A549 (cell line): ENCODE results near the gene EYA3. TPM values are rescaled to one million over a fixed set of nuclear protein-coding genes. Genes with fewer than 3 reads are reported as not detected.

Source experiments
- ATAC-seq, 2 experiments: fragments of 200-7000 bp in 1 of 2; fragments of >200 bp in 1 of 2; cut with Nextera tagmentation in 1 of 2; cut with Tn5 transposase in 1 of 2; 3 replicates each; pipeline versions ENCODE4 v1.8.0 to v1.9.1; 2018 to 2020; ENCODE audit warnings: mild to moderate bottlenecking in 1 of 2, moderate library complexity in 1 of 2
- CTCF ChIA-PET: fragments of 300-600 bp; sonication (Branson Sonifier 250); formaldehyde crosslinking; extraction: SDS; loops from one replicate; lab custom pipeline; 2021; ENCODE audit warnings: antibody characterized with exemption, inconsistent platforms; lab: Yijun Ruan, JAX
- POLR2A ChIA-PET: fragments of 350-600 bp; formaldehyde crosslinking; extraction: SDS; loops from one replicate; lab custom pipeline; 2021; ENCODE audit warnings: antibody characterized with exemption, inconsistent platforms; lab: Yijun Ruan, JAX
- DNase-seq, 2 experiments: peaks; one replicate each; pipeline versions ENCODE4 v3.0.0 to v3.0.0-alpha.2; 2011 to 2016; ENCODE audit warnings: low read depth in 1 of 2, low spot score in 1 of 2
- FAIRE-seq: peaks from 2 replicates; lab custom pipeline; 2011; peaks lifted over from hg19 to GRCh38; lab: Jason Lieb, UNC
- H3K27ac ChIP-seq, 2 experiments: fragments of >200 bp; sonication (Bioruptor Twin); formaldehyde crosslinking; 3 replicates each; pipeline ENCODE4 v1.5.1; 2016 to 2017
- H3K4me1 ChIP-seq: fragments of >200 bp; sonication (Bioruptor Twin); formaldehyde crosslinking; 3 replicates; pipeline ENCODE4 v1.6.1; 2016
- H3K4me2 ChIP-seq: fragments of >200 bp; sonication (Bioruptor Twin); formaldehyde crosslinking; 3 replicates; pipeline ENCODE4 v1.6.1; 2016
- H3K4me3 ChIP-seq: fragments of >200 bp; sonication (Bioruptor Twin); formaldehyde crosslinking; 3 replicates; pipeline ENCODE4 v1.5.1; 2016
- H3K9me3 ChIP-seq: fragments of >200 bp; sonication (Bioruptor Twin); formaldehyde crosslinking; 3 replicates; pipeline ENCODE4 v1.6.1; 2016
- CBX8 ChIP-seq: fragments of 200-600 bp; sonication (generic); IDR thresholded peaks from 2 replicates; pipeline ENCODE4 v1.6.1; 2016
- CHD2 ChIP-seq: fragments of 150-350 bp; IDR thresholded peaks from 2 replicates; pipeline ENCODE4 v1.6.1; 2014; ENCODE audit warnings: low read length; ENCODE audit not compliant: partially characterized antibody
- CHD4 ChIP-seq: fragments of 200-600 bp; sonication (generic); IDR thresholded peaks from 2 replicates; pipeline ENCODE4 v1.6.1; 2016; ENCODE audit warnings: antibody characterized with exemption, mild to moderate bottlenecking, borderline replicate concordance
- EHF ChIP-seq: fragments of 250-450 bp; sonication (Bioruptor Pico); IDR thresholded peaks from 2 replicates; pipeline ENCODE4 v1.5.0; 2020; ENCODE audit warnings: mild to moderate bottlenecking
- EHMT2 ChIP-seq: fragments of 200-600 bp; sonication (generic); IDR thresholded peaks from 2 replicates; pipeline ENCODE4 v1.6.1; 2016; ENCODE audit warnings: antibody characterized with exemption, low read depth, mild to moderate bottlenecking, moderate library complexity
- ESRRA ChIP-seq: fragments of 150-350 bp; IDR thresholded peaks from 2 replicates; pipeline ENCODE4 v1.6.1; 2014; ENCODE audit warnings: mild to moderate bottlenecking, low read length, borderline replicate concordance
- HOXB13 ChIP-seq: fragments of 250-450 bp; sonication (Bioruptor Pico); IDR thresholded peaks from 2 replicates; pipeline ENCODE4 v1.5.0; 2020; ENCODE audit warnings: low read depth, mild to moderate bottlenecking, moderate library complexity
- JUN ChIP-seq, 2 experiments: fragments of >200 bp; sonication (Bioruptor Twin); formaldehyde crosslinking; IDR thresholded peaks; 2 replicates in 1 of 2; 3 replicates in 1 of 2; pipeline ENCODE4 v1.6.1; 2016 to 2017
- KDM1A ChIP-seq: fragments of 200-600 bp; sonication (generic); IDR thresholded peaks from 2 replicates; pipeline ENCODE4 v1.6.1; 2016; ENCODE audit warnings: low read depth, mild to moderate bottlenecking
- MAZ ChIP-seq: fragments of 150-350 bp; IDR thresholded peaks from 2 replicates; pipeline ENCODE4 v1.6.1; 2014; ENCODE audit warnings: antibody characterized with exemption, low read depth, low read length, borderline replicate concordance
- MYC ChIP-seq: IDR thresholded peaks from 2 replicates; pipeline ENCODE4 v1.6.1; 2012; ENCODE audit warnings: mild to moderate bottlenecking, inconsistent platforms, low read length, improper control_type of control experiment, borderline replicate concordance
- NPAS2 ChIP-seq: fragments of 250-450 bp; sonication (Bioruptor Pico); IDR thresholded peaks from 2 replicates; pipeline ENCODE4 v1.8.0; 2022; ENCODE audit warnings: mild to moderate bottlenecking, moderate library complexity, borderline replicate concordance
- PHF8 ChIP-seq: fragments of 200-600 bp; sonication (generic); IDR thresholded peaks from 2 replicates; pipeline ENCODE4 v1.6.1; 2016; ENCODE audit warnings: low read depth, mild to moderate bottlenecking, antibody characterized with exemption, moderate library complexity, borderline replicate concordance
- POLR2A ChIP-seq: IDR thresholded peaks from 2 replicates; pipeline ENCODE4 v1.6.1; 2012; ENCODE audit warnings: mild to moderate bottlenecking, low read length
- POLR2AphosphoS2 ChIP-seq: conservative IDR thresholded peaks from 2 replicates; pipeline ENCODE4 v1.6.1; 2012; ENCODE audit warnings: low read length, improper control_type of control experiment, inconsistent platforms
- RAD21 ChIP-seq, 2 experiments: fragments of >200 bp in 1 of 2; sonication (Bioruptor Twin) in 1 of 2; formaldehyde crosslinking in 1 of 2; IDR thresholded peaks in 1 of 2; conservative IDR thresholded peaks in 1 of 2; 2 replicates in 1 of 2; 3 replicates in 1 of 2; pipeline ENCODE4 v1.6.1; 2012 to 2018; ENCODE audit warnings: inconsistent platforms in 1 of 2
- RARB ChIP-seq: fragments of 250-450 bp; sonication (Bioruptor Pico); IDR thresholded peaks from 2 replicates; pipeline ENCODE4 v1.8.0; 2021; ENCODE audit warnings: mild to moderate bottlenecking, moderate library complexity
- TP53 ChIP-seq: fragments of 250-450 bp; sonication (Bioruptor Pico); IDR thresholded peaks from 2 replicates; pipeline ENCODE4 v1.5.0; 2021; ENCODE audit warnings: mild to moderate bottlenecking, moderate library complexity
- ZC3H11A ChIP-seq: fragments of 450-650 bp; IDR thresholded peaks from 2 replicates; pipeline ENCODE4 v1.6.1; 2014; ENCODE audit warnings: antibody characterized with exemption, mild to moderate bottlenecking
- ZNF302 ChIP-seq: fragments of 250-450 bp; sonication (Bioruptor Pico); IDR thresholded peaks from 2 replicates; pipeline ENCODE4 v1.9.0; 2021; ENCODE audit warnings: inconsistent platforms, mild to moderate bottlenecking, moderate library complexity
- ZSCAN20 ChIP-seq: fragments of 250-450 bp; sonication (Bioruptor Pico); IDR thresholded peaks from 2 replicates; pipeline ENCODE4 v1.8.0; 2022; ENCODE audit warnings: mild to moderate bottlenecking, moderate library complexity
- WGBS: methylation state at CpG from one replicate; pipeline ENCODE4 v1.1.6; 2017; ENCODE audit errors: missing lambda C conversion rate; 5-methylcytosine and 5-hydroxymethylcytosine counted together
- polyA plus RNA-seq, 4 experiments: library from polyadenylated mRNA; depleted of rRNA in 3 of 4; stranded (reverse); fragments of >200 nt; fragmentation: RNase III in 1 of 4; extraction: RNeasy Plus Mini Kit Qiagen cat#74134 plus additional on column Dnase treatment in 1 of 4; gene quantifications; 2 replicates in 3 of 4; 3 replicates in 1 of 4; pipeline ENCODE4 v1.2.3, GENCODE V29; 2011 to 2017
- TF ChIP-seq, protein P1 (sequence below): fragments of >200 bp; sonication (Bioruptor Twin); formaldehyde crosslinking; IDR thresholded peaks from 2 replicates; pipeline ENCODE4 v1.6.1; 2016
- TF ChIP-seq, protein P2 (sequence below): fragments of >200 bp; sonication (Bioruptor Twin); formaldehyde crosslinking; IDR thresholded peaks from 3 replicates; pipeline ENCODE4 v1.5.1; 2016
- TF ChIP-seq, protein P3 (sequence below): IDR thresholded peaks from 2 replicates; pipeline ENCODE4 v1.6.1; 2012; ENCODE audit warnings: low read depth, borderline replicate concordance
- TF ChIP-seq, protein P4 (sequence below): fragments of 250-450 bp; sonication (Bioruptor Pico); IDR thresholded peaks from 2 replicates; pipeline ENCODE4 v1.5.0; 2020; ENCODE audit warnings: low read depth, mild to moderate bottlenecking, moderate library complexity
- TF ChIP-seq, protein P5 (sequence below): fragments of >200 bp; sonication (Bioruptor Twin); formaldehyde crosslinking; IDR thresholded peaks from 3 replicates; pipeline ENCODE4 v1.6.1; 2016
- TF ChIP-seq, protein P6 (sequence below): IDR thresholded peaks from 2 replicates; pipeline ENCODE4 v1.6.1; 2012

The EYA3 gene
- polyA plus RNA-seq, 2 of the 4 experiments (the other 2 are of a cell fraction) = 5.7 to 9.3 TPM

DNA sequence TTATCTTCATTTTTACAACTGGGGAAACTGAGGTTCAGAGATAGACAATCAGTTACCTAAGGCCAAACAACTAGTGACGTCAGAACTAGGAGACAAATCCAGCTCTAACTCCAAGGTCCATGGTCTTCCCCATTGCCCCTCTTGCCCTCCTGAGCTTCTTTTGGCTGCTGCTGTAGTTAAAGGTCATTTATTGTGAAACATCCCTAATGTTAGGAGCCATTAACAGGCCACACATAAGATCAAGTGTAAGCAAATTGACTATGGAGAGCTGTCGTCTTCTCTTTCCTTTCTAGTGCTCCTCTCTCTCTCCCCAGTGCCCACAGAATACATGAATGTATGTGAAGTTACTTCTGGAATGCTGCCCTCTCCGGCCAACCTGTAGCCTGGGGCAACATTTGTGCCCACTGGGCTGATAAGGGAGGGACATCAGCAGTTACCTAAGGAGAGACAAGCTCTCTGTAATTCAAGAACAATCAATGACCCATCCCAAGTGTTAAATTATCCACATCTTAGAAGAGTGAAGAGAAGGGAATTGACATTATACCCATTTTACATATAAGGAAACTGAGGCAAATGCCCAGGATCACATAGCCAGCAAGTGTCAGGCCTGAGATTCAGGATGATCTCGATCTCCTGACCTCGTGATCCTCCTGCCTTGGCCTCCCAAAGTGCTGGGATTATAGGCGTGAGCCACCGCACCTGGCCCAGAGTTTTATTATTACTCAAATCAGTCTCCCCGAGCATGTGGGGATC is 47.9 kb upstream of the EYA3 start:
- 72% methylated on average over 8 of the region's 8 CpGs for WGBS
- ATAC-seq (no peak), FAIRE-seq (no peak), DNase-seq (no peak)
- Histone ChIP-seq H3K9me3 (no peaks in the 10 kb centered on the region), H3K4me2 (no peak overlapping the region), H3K4me3 (no peak overlapping the region), H3K4me1 (peaks cover 20% of the 10 kb centered on the region), H3K27ac (peak overlapping the region in 1 of 2 experiments; percentile 41; a peak in 2 of 6 replicates)
- ChIA-PET POLR2A (interaction anchor here (0.6 kb wide), 1 partner anchor 56 kb away, joined by 4 read pairs; no protein-coding TSS in a partner anchor), CTCF (interaction anchor here (0.6 to 2.1 kb wide), 4 partner anchors 15 to 981 kb away, joined by 3 to 6 read pairs (median 3); partner anchors contain the start of gene SLC9A1)
- no peak for TF ChIP-seq CHD2
- TF ChIP-seq CBX8 = no peak
- TF ChIP-seq HOXB13 (CRISPR knock-in tag) = no peak
- no peak for TF ChIP-seq POLR2A
- no peak for TF ChIP-seq ZSCAN20 (CRISPR knock-in tag)
- TF ChIP-seq ZNF302 = no peak
- TF ChIP-seq, protein P1, sequence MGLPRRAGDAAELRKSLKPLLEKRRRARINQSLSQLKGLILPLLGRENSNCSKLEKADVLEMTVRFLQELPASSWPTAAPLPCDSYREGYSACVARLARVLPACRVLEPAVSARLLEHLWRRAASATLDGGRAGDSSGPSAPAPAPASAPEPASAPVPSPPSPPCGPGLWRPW = no peak
- TF ChIP-seq, protein P2, sequence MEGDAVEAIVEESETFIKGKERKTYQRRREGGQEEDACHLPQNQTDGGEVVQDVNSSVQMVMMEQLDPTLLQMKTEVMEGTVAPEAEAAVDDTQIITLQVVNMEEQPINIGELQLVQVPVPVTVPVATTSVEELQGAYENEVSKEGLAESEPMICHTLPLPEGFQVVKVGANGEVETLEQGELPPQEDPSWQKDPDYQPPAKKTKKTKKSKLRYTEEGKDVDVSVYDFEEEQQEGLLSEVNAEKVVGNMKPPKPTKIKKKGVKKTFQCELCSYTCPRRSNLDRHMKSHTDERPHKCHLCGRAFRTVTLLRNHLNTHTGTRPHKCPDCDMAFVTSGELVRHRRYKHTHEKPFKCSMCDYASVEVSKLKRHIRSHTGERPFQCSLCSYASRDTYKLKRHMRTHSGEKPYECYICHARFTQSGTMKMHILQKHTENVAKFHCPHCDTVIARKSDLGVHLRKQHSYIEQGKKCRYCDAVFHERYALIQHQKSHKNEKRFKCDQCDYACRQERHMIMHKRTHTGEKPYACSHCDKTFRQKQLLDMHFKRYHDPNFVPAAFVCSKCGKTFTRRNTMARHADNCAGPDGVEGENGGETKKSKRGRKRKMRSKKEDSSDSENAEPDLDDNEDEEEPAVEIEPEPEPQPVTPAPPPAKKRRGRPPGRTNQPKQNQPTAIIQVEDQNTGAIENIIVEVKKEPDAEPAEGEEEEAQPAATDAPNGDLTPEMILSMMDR = no peak
- TF ChIP-seq RARB (CRISPR knock-in tag) = no peak
- TF ChIP-seq, protein P3, sequence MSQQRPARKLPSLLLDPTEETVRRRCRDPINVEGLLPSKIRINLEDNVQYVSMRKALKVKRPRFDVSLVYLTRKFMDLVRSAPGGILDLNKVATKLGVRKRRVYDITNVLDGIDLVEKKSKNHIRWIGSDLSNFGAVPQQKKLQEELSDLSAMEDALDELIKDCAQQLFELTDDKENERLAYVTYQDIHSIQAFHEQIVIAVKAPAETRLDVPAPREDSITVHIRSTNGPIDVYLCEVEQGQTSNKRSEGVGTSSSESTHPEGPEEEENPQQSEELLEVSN = no peak
- TF ChIP-seq CHD4 = no peak
- no peak for TF ChIP-seq NPAS2 (CRISPR knock-in tag)
- TF ChIP-seq, protein P4, sequence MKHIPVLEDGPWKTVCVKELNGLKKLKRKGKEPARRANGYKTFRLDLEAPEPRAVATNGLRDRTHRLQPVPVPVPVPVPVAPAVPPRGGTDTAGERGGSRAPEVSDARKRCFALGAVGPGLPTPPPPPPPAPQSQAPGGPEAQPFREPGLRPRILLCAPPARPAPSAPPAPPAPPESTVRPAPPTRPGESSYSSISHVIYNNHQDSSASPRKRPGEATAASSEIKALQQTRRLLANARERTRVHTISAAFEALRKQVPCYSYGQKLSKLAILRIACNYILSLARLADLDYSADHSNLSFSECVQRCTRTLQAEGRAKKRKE (CRISPR knock-in tag) = no peak
- TF ChIP-seq, protein P5, sequence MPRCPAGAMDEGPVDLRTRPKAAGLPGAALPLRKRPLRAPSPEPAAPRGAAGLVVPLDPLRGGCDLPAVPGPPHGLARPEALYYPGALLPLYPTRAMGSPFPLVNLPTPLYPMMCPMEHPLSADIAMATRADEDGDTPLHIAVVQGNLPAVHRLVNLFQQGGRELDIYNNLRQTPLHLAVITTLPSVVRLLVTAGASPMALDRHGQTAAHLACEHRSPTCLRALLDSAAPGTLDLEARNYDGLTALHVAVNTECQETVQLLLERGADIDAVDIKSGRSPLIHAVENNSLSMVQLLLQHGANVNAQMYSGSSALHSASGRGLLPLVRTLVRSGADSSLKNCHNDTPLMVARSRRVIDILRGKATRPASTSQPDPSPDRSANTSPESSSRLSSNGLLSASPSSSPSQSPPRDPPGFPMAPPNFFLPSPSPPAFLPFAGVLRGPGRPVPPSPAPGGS = no peak
- TF ChIP-seq MYC = no peak
- no peak for TF ChIP-seq EHF (CRISPR knock-in tag)
- TF ChIP-seq, protein P6, sequence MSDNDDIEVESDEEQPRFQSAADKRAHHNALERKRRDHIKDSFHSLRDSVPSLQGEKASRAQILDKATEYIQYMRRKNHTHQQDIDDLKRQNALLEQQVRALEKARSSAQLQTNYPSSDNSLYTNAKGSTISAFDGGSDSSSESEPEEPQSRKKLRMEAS = no peak
- TF ChIP-seq TP53 = no peak

DNA sequence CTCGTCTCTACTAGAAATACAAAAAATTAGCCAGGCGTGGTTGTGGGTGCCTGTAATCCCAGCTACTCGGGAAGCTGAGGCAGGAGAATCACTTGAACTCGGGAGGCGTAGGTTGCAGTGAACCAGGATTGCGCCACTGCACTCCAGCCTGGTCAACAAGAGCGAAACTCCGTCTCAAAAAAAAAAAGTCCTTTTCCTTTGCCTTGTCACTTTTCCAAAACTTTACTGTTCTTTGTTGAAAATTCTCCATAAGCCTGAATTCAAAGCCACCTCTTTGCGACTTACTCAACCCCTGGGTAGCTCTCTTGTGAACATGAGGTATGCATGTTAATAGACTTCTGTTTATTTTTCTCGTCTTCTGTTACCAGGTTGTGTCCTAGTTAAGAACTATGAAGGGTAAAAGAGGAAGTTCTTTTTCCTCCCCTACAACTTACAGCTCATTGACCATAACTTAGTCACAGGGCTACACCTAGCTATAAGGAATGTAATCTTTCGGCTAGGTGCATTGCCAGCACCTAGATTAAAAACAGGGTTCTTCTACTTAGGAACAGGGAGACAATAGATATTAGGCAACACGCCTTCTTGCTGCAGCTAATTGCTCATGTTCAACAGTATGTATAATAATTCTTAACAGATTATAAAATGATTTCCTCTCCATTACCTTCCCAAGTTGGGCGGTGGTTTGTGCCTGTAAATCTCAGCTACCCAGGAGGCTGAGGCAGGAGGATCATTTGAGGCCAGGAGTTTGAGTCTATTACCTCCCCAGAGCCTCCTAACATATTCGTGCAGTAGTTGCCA is 47.2 kb upstream of the EYA3 start:
- no peak overlapping the region for H3K4me2 ChIP-seq
- no peak for DNase-seq
- 75% methylated on average over 14 of the region's 14 CpGs for WGBS

More for the DNA sequence above, 47.2 kb upstream of the EYA3 start:
- CTCF ChIA-PET = interaction anchor here (0.8 to 2.1 kb wide), 4 partner anchors 11 to 56 kb away, joined by 3 to 6 read pairs (median 3); no protein-coding TSS in a partner anchor
- peaks cover 20% of the 10 kb centered on the region for H3K4me1 ChIP-seq
- FAIRE-seq (no peak), ATAC-seq (no peak)
- POLR2A ChIA-PET = no interaction called here
- no peaks in the 10 kb centered on the region for H3K9me3 ChIP-seq
- no peak overlapping the region for H3K4me3 ChIP-seq
- no peak for TF ChIP-seq ZC3H11A
- TF ChIP-seq, protein P4 (CRISPR knock-in tag) = no peak
- TF ChIP-seq RAD21 (conservative IDR thresholded peaks at IDR 0.05 in 1 of 2, IDR thresholded peaks at IDR 0.05 in 1 of 2) = no peak
- no peak for TF ChIP-seq ZSCAN20 (CRISPR knock-in tag)
- TF ChIP-seq EHMT2 = no peak
- TF ChIP-seq CBX8 = no peak
- no peak for TF ChIP-seq PHF8
- no peak for TF ChIP-seq KDM1A
- TF ChIP-seq ESRRA = no peak
- TF ChIP-seq JUN (IDR thresholded peaks at IDR 0.05) = no peak
- no peak for TF ChIP-seq POLR2AphosphoS2
- TF ChIP-seq NPAS2 (CRISPR knock-in tag) = no peak
- TF ChIP-seq, protein P5 = no peak
- no peak for TF ChIP-seq MAZ
- TF ChIP-seq CHD2 = no peak
- no peak overlapping the region for H3K27ac ChIP-seq
